Measurements from ENCODE around the gene ZFP91. TPM values are rescaled to one million over a fixed set of nuclear protein-coding genes. Genes with fewer than 3 reads are reported as not detected.

ZFP91 gene
- total RNA-seq, 2 experiments from 2014 or later = 35.7 to 44.0 TPM

DNA sequence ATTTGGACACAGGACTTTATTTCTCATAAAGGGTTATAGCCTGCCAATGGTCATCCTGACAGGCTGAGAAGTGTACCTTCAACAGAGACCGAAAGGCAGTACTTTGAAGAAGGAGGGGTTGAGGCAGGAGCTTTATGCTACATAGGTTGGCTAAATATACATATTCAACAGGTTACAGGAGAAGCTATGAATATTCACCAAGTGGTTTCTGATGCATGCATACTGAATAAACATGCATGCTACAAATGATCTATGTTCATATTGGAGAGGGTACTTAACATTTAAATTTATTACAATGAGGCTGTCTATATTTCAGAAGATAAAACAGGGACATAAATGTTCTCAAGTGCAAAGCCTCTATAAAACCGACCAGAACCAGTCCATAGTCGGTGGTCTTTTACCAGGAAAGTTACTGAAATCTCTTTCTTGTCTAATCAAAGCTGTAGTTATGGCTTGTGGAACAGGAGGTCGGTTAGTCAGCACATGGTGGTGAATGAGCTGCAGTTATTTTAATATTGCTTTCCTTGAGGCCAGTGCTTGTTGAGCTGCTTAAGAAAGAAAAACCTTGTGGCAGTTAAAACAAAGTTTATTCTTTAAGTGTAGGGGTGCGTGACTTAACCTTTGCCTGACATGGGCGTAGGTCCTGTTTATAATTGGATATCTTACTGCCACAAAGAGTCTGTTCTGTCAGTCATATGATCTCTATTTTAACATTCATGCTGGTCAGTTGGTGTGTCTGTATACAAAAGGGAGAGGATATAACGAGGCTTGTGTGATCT lies 63.1 kb downstream of the ZFP91 start:
- Mint-ChIP-seq H3K27me3 (peaks cover 2% of the 10 kb centered on the region), H3K27ac (no peak overlapping the region), H3K36me3 (ENCODE audit: low read depth) (peaks cover 5% of the 10 kb centered on the region), H3K4me3 (no peak overlapping the region), H3K9me3 (ENCODE audit: low read depth) (peaks cover 16% of the 10 kb centered on the region), H3K4me1 (peaks cover 26% of the 10 kb centered on the region)
- DNase-seq = no peak
- intact Hi-C loops (cut with DNase I, micrococcal nuclease) = no loop called here
- ATAC-seq = no peak
- CTCF ChIA-PET = interaction anchor here (0.9 kb wide), 1 partner anchor 13 kb away, joined by 3 read pairs; no protein-coding TSS in a partner anchor
- POLR2A ChIA-PET = no interaction called here

DNA sequence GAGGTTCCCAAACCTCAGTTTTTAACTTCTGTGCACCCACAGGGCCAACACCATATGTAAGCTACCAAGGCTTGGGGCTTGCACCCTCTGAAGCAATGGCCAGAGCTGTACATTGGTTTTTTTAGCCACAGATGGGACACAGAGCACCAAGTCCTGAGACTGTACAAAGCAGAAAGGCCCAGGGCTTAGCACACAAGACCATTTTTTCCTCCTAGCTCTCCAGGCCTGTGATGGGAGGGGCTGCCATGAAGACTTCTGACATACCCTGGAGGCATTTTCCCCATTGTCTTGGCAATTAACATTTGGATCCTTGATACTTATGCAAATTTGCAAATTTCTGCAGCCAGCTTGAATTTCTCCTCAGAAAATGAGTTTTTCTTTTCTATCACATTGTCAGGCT lies 67.0 kb downstream of the ZFP91 start:
- Mint-ChIP-seq H3K27me3 (peaks cover 2% of the 10 kb centered on the region), H3K4me3 (no peak overlapping the region), H3K36me3 (ENCODE audit: low read depth) (peaks cover 5% of the 10 kb centered on the region), H3K27ac (no peak overlapping the region), H3K9me3 (ENCODE audit: low read depth) (peaks cover 16% of the 10 kb centered on the region), H3K4me1 (peaks cover 10% of the 10 kb centered on the region)
- ATAC-seq = no peak
- ChIA-PET CTCF (interaction anchor here (0.6 to 2.1 kb wide), 6 partner anchors 9 to 152 kb away, joined by 3 to 7 read pairs (median 4); partner anchors contain the start of gene CNTF), POLR2A (no interaction called here)
- intact Hi-C loops (cut with DNase I, micrococcal nuclease) = no loop called here
- no peak for DNase-seq

DNA sequence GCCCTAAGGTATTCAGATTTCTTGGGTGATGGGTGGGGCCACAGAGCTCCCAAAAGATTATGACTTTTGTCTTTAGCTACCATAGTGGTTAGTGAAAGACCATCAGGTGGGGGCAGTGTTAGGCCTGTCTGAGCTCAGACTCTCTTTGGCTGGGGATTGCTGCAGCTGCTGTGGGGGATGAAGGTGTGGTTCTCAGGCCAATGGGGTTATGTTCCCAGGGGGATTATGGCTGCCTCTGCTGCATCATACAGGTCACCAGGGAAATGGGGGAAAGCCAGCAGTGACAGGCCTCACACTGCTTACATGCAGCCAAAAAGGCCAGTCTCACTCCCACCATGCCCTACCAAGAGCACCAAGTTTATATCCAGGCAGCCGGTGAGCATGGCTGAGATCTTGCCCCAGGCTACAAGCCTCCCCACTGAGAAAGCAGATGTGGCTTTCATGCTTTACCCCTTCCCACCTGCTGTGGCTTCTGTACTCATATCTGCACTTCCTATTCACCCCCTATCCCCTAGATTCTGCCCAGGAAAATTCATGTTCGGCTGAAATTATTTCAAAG lies 68.4 kb downstream of the ZFP91 start:
- intact Hi-C loops (cut with DNase I, micrococcal nuclease) = no loop called here
- Mint-ChIP-seq H3K36me3 (ENCODE audit: low read depth) (peaks cover 5% of the 10 kb centered on the region), H3K4me3 (no peak overlapping the region), H3K4me1 (no peaks in the 10 kb centered on the region), H3K27me3 (peaks cover 2% of the 10 kb centered on the region), H3K9me3 (ENCODE audit: low read depth) (peaks cover 16% of the 10 kb centered on the region), H3K27ac (no peak overlapping the region)
- ChIA-PET CTCF (interaction anchor here (0.6 to 2.1 kb wide), 4 partner anchors 8 to 1335 kb away, joined by 3 to 7 read pairs (median 4); no protein-coding TSS in a partner anchor), POLR2A (interaction anchor here (0.6 kb wide), 1 partner anchor 1207 kb away, joined by 3 read pairs; no protein-coding TSS in a partner anchor)
- ATAC-seq (no peak), DNase-seq (no peak)

DNA sequence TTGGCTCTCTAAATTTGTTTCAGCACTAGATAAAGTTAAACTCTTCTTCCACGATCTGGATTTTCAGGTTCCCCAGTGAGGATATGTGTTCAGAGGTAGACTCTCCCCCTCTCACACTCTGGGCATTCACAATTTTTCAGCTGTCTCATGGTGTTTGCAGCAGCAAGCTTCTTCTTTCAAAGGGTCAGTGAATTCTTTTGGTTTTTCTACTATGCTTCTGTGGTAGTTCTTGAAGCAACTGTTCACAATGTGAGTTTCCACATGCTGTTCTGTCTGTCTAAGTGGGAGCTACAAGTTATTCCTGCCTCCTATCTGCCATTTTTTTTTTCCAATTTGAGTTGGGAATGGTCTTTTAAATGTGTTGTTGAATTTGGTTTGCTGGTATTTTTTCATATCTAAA lies 69.0 kb downstream of the ZFP91 start:
- ChIA-PET POLR2A (no interaction called here), CTCF (interaction anchor here (0.6 to 2.1 kb wide), 4 partner anchors 18 to 1336 kb away, joined by 3 to 7 read pairs (median 4); no protein-coding TSS in a partner anchor)
- H3K27me3 Mint-ChIP-seq = peaks cover 2% of the 10 kb centered on the region
- peaks cover 5% of the 10 kb centered on the region for H3K36me3 Mint-ChIP-seq (ENCODE audit: low read depth)
- peaks cover 16% of the 10 kb centered on the region for H3K9me3 Mint-ChIP-seq (ENCODE audit: low read depth)
- ATAC-seq (no peak), DNase-seq (no peak)
- H3K27ac Mint-ChIP-seq = no peak overlapping the region
- H3K4me3 Mint-ChIP-seq = no peak overlapping the region
- intact Hi-C loops (cut with DNase I, micrococcal nuclease) = no loop called here
- H3K4me1 Mint-ChIP-seq = no peaks in the 10 kb centered on the region

DNA sequence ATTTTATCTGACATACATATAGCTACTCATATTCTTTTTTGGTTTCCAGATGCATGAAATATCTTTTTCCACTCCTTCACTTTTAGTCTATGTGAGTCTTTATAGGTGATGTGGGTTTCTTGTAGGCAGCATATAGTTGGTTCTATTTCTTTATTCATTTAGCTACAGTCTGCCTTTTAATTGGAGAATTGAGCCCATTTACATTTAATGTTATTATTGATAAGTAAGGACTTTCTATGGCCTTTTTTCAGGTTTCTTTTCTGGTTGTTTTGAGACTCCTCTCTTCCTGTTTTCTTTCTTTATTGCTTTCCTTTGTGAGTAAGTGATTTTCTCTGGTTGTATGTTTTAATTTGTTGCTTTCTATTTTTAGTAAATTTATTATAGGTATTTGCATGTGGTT lies 70.8 kb downstream of the ZFP91 start:
- H3K27ac Mint-ChIP-seq = no peak overlapping the region
- H3K4me1 Mint-ChIP-seq = peaks cover 11% of the 10 kb centered on the region
- ATAC-seq (no peak), DNase-seq (no peak)
- CTCF ChIA-PET = interaction anchor here (1.2 to 1.5 kb wide), 2 partner anchors 9 to 20 kb away, joined by 3 to 5 read pairs; no protein-coding TSS in a partner anchor
- peaks cover 14% of the 10 kb centered on the region for H3K9me3 Mint-ChIP-seq (ENCODE audit: low read depth)
- no peaks in the 10 kb centered on the region for H3K27me3 Mint-ChIP-seq
- no peak overlapping the region for H3K4me3 Mint-ChIP-seq
- POLR2A ChIA-PET = no interaction called here
- intact Hi-C loops (cut with DNase I, micrococcal nuclease) = loop anchor here in 1 of 2 experiments (10.0 kb wide), 3 partner anchors 65 to 405 kb away; no protein-coding TSS in a partner anchor
- H3K36me3 Mint-ChIP-seq (ENCODE audit: low read depth) = peaks cover 5% of the 10 kb centered on the region

DNA sequence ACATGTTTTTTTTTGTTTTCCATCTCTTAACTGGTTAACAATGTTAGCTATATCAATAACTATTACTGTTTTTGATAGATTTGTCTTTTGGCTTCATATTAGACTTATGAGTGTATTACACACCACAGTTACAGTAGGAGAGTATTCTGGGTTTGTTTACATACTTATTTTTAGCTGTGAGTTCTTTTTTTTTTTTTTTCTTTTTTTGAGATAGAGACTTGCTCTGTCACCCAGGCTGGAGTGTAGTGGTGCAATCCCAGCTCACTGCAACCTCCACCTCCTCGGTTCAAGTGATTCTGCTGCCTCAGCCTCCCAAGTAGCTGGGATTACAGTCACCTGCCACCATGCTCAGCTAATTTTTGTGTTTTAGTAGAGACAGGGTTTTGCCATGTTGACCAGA lies 71.6 kb downstream of the ZFP91 start:
- peaks cover 11% of the 10 kb centered on the region for H3K9me3 Mint-ChIP-seq (ENCODE audit: low read depth)
- H3K27ac Mint-ChIP-seq = no peak overlapping the region
- CTCF ChIA-PET = interaction anchor here (0.7 to 1.2 kb wide), 3 partner anchors 10 to 33 kb away, joined by 3 to 4 read pairs (median 3); no protein-coding TSS in a partner anchor
- H3K4me3 Mint-ChIP-seq = no peak overlapping the region
- DNase-seq = no peak
- POLR2A ChIA-PET = no interaction called here
- peaks cover 19% of the 10 kb centered on the region for H3K4me1 Mint-ChIP-seq
- ATAC-seq = no peak
- intact Hi-C loops (cut with DNase I, micrococcal nuclease) = loop anchor here in 1 of 2 experiments (10.0 kb wide), 3 partner anchors 64 to 404 kb away; no protein-coding TSS in a partner anchor
- H3K27me3 Mint-ChIP-seq = no peaks in the 10 kb centered on the region
- H3K36me3 Mint-ChIP-seq (ENCODE audit: low read depth) = peaks cover 5% of the 10 kb centered on the region

DNA sequence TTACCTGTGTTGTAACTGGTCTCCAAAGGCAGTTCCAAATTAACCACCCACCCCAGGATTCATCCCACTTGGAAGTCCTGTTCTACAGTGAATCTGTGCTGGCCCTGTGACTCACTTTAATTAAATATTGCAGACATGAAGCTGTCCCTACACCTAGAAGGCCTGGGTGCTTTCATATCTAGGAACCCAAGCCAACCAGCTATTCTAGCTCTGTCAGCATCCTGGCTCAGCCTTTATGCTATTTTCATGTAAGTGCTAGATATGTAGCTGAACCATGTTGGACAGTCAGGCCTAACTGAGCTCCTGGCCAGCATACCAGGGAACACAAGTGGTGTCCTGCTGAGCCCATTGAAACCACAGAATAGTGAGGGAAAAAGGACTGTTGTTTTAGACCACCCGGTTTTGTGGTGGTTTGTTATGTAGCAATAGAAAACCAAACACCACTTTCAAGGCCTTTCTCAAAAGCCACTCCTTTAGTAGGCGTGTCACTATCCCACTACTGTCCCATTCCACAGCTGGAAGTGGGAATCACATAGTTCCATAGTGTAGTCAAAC lies 73.9 kb downstream of the ZFP91 start:
- intact Hi-C loops (cut with DNase I, micrococcal nuclease) = loop anchor here (2.0 to 10.0 kb wide), 4 partner anchors 62 to 402 kb away; no protein-coding TSS in a partner anchor
- Mint-ChIP-seq H3K4me3 (no peak overlapping the region), H3K4me1 (peaks cover 20% of the 10 kb centered on the region), H3K27me3 (no peaks in the 10 kb centered on the region), H3K27ac (no peak overlapping the region), H3K36me3 (ENCODE audit: low read depth) (no peaks in the 10 kb centered on the region), H3K9me3 (ENCODE audit: low read depth) (no peaks in the 10 kb centered on the region)
- no peak for DNase-seq
- ChIA-PET POLR2A (no interaction called here), CTCF (interaction anchor here (0.8 to 1.8 kb wide), 7 partner anchors 23 to 484 kb away, joined by 3 to 10 read pairs (median 4); partner anchors contain the start of gene GLYAT)
- ATAC-seq = no peak

DNA sequence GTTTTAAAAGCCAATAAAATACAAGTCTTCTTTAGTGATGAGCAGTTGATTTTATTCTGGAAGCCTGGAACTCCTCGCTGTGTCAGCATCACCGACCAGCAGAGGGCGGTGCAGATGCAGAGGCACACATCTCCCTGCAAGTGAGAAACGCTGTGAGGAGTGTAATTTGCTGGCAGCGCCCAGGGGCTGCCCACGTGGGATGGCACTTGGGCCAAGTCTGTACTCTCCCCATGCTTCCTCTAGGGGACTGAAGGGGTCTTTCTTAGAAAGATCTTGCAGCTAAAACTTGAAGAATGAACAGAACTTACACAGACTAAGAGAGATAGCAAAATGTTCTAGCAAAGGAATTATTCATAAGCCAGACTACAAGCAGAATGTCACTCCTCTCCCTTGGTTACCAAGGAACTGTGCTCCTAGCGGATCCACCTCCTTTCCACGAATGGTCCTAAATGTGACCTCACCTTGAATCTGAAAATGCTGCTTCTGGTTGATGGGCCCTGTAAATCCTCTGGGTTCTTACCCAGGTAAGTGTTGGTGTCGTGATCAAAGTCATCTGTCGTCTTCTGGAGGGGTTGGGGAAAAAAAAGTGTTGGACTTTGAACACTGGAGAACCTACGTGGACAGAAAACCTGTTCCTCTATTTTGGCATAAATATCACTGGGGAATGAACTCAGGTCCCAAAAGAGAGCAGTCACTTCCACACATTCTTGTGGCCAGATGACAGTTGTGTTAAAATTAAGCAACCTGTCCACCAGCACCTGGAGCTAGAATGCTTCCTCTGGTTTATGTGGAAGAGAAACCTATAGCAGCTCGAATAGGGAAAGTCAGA lies 75.4 kb downstream of the ZFP91 start:
- H3K36me3 Mint-ChIP-seq (ENCODE audit: low read depth) = no peaks in the 10 kb centered on the region
- ATAC-seq (peak; percentile 87), DNase-seq (peak; percentile 90)
- no peaks in the 10 kb centered on the region for H3K9me3 Mint-ChIP-seq (ENCODE audit: low read depth)
- intact Hi-C loops (cut with DNase I, micrococcal nuclease) = loop anchor here (1.0 to 10.0 kb wide), 7 partner anchors 21 to 405 kb away; no protein-coding TSS in a partner anchor
- no peak overlapping the region for H3K4me3 Mint-ChIP-seq
- CTCF ChIA-PET = interaction anchor here (0.6 to 3.3 kb wide), 18 partner anchors 8 to 503 kb away, joined by 3 to 12 read pairs (median 3); no protein-coding TSS in a partner anchor
- peaks cover 20% of the 10 kb centered on the region for H3K4me1 Mint-ChIP-seq
- peak overlapping the region; percentile 62 for H3K27ac Mint-ChIP-seq
- POLR2A ChIA-PET = interaction anchor here (0.7 kb wide), 2 partner anchors 94 to 725 kb away, joined by 3 read pairs; no protein-coding TSS in a partner anchor
- H3K27me3 Mint-ChIP-seq = no peaks in the 10 kb centered on the region

DNA sequence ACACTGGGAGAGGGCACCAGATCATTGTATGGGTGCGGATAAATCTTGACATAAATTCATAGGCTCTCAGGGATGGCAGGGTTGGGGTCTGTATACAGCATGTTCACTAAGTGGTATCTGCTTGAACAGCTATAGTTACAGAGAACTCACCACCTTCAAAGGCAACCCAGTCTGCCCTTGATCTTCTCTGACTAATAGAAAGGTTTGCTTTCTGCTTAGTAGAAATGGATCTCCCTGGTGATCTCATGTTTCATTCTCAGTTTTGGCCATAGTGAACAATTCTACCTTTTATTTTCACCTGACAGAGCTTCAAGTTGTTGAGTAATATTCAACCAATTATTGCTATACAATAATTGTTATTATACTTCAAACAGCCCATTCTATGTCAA lies 76.0 kb downstream of the ZFP91 start:
- H3K27me3 Mint-ChIP-seq = no peaks in the 10 kb centered on the region
- no peaks in the 10 kb centered on the region for H3K36me3 Mint-ChIP-seq (ENCODE audit: low read depth)
- DNase-seq = no peak
- H3K9me3 Mint-ChIP-seq (ENCODE audit: low read depth) = no peaks in the 10 kb centered on the region
- no peak overlapping the region for H3K4me3 Mint-ChIP-seq
- peak overlapping the region; percentile 62 for H3K27ac Mint-ChIP-seq
- ATAC-seq = peak; percentile 89
- CTCF ChIA-PET = interaction anchor here (0.7 to 3.3 kb wide), 22 partner anchors 8 to 503 kb away, joined by 3 to 12 read pairs (median 3); no protein-coding TSS in a partner anchor
- peaks cover 20% of the 10 kb centered on the region for H3K4me1 Mint-ChIP-seq
- POLR2A ChIA-PET = interaction anchor here (0.6 to 0.8 kb wide), 4 partner anchors 22 to 725 kb away, joined by 3 read pairs; no protein-coding TSS in a partner anchor
- intact Hi-C loops (cut with DNase I, micrococcal nuclease) = loop anchor here (1.0 to 10.0 kb wide), 7 partner anchors 20 to 404 kb away; no protein-coding TSS in a partner anchor

DNA sequence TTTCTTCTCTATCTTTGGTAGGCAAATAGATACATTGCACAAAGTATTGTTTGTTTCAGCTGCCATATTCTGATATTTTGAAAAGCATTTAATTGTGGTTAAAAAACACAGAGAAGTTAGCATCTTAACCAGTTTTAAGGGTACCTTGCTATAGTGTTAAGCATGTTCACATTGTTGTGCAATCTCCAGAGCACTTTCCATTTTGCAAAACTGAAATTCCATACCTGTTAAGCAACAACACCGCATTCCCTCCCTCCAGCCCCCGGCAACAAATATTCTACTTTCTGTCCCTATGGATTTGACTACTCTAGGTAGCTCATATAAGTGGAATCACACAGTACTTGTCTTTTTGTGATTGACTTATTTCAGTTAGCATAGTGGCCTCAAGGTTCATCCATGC lies 77.5 kb downstream of the ZFP91 start:
- H3K27ac Mint-ChIP-seq = no peak overlapping the region
- CTCF ChIA-PET = interaction anchor here (1.4 to 3.3 kb wide), 2 partner anchors 16 to 398 kb away, joined by 4 to 11 read pairs; no protein-coding TSS in a partner anchor
- no peaks in the 10 kb centered on the region for H3K9me3 Mint-ChIP-seq (ENCODE audit: low read depth)
- intact Hi-C loops (cut with DNase I, micrococcal nuclease) = loop anchor here (2.0 to 10.0 kb wide), 4 partner anchors 20 to 398 kb away; no protein-coding TSS in a partner anchor
- no peaks in the 10 kb centered on the region for H3K36me3 Mint-ChIP-seq (ENCODE audit: low read depth)
- no peak overlapping the region for H3K4me3 Mint-ChIP-seq
- DNase-seq = no peak
- peaks cover 20% of the 10 kb centered on the region for H3K4me1 Mint-ChIP-seq
- no peaks in the 10 kb centered on the region for H3K27me3 Mint-ChIP-seq
- ATAC-seq = no peak
- POLR2A ChIA-PET = no interaction called here
